Stimulated activated CD4-positive, alpha-beta T cell treated with anti-CD3 and anti-CD28 coated beads, TNF-alpha, amount 100 ng/mL, for 4 hours (primary cell): ENCODE results near the gene RPL9.
"Not testable (repeated sequence)": the region's sequence is repeated elsewhere in the genome, so short reads cannot be mapped to it uniquely, and the experiment has no call there.

Experiments
- DNase-seq, 3 experiments: peaks; one replicate each; pipeline ENCODE4 v3.0.0-alpha.2; 2020; ENCODE audit warnings: low read depth in 3 of 3

Gene RPL9

GRCh38 chr4:39426728-39427127, 32.0 kb downstream of the RPL9 start:
- no peak for DNase-seq

- not testable (repeated sequence) for DNase-seq
These were observed 33.4 kb downstream of the RPL9 start for GRCh38 chr4:39425297-39425696.

- no peak for DNase-seq
These were observed 36.5 kb downstream of the RPL9 start for GRCh38 chr4:39422247-39422646.

- DNase-seq: no peak
These were observed 42.9 kb downstream of the RPL9 start for GRCh38 chr4:39415678-39416283.

- not testable (repeated sequence) for DNase-seq
These were observed 47.2 kb downstream of the RPL9 start for GRCh38 chr4:39411561-39411960.

- no peak for DNase-seq
These were observed 48.3 kb downstream of the RPL9 start for GRCh38 chr4:39410415-39410814.

GRCh38 chr4:39407584-39407885, 51.2 kb downstream of the RPL9 start:
- no peak for DNase-seq

- DNase-seq: no peak
These were observed 51.7 kb downstream of the RPL9 start, which contains the start of gene KLB for GRCh38 chr4:39406763-39407583. Gene KLB, plus strand, starts transcription at chr4:39406930. Its CDS starts 20 bp downstream, at chr4:39406950.
